ENCODE data around the gene GLTP.

Gene GLTP

GRCh38 chr12:109831929-109832328 is 48.4 kb downstream of the GLTP start:
- peaks cover 7% of the 10 kb centered on the region for H3K4me1 Mint-ChIP-seq
- peak overlapping the region in 1 of 3 experiments; percentile 52 for H3K27ac Mint-ChIP-seq
- no peaks in the 10 kb centered on the region for H3K27me3 Mint-ChIP-seq (ENCODE audit: low read depth)
- H3K4me3 Mint-ChIP-seq = peak overlapping the region; percentile 57 to 73 (median 70)
- TF ChIP-seq CTCF (IDR thresholded peaks at IDR 0.05; ENCODE audit: unreplicated experiment in 3 of 3) = no peak
- H3K36me3 Mint-ChIP-seq (ENCODE audit: low read depth) = no peaks in the 10 kb centered on the region
- no peaks in the 10 kb centered on the region for H3K9me3 Mint-ChIP-seq

- Mint-ChIP-seq H3K27ac (peak overlapping the region; percentile 17 to 66 (median 29)), H3K4me3 (peak overlapping the region in 2 of 3 experiments; percentile 20 to 57), H3K36me3 (ENCODE audit: low read depth) (no peaks in the 10 kb centered on the region)
Observed at GRCh38 chr12:109831365-109831764, 49.0 kb downstream of the GLTP start.

GRCh38 chr12:109830718-109831117 is 49.6 kb downstream of the GLTP start:
- peaks cover 7% of the 10 kb centered on the region for H3K4me1 Mint-ChIP-seq
- no peaks in the 10 kb centered on the region for H3K9me3 Mint-ChIP-seq
- no peaks in the 10 kb centered on the region for H3K36me3 Mint-ChIP-seq (ENCODE audit: low read depth)
- H3K4me3 Mint-ChIP-seq = peak overlapping the region in 1 of 3 experiments; percentile 5
- TF ChIP-seq CTCF (IDR thresholded peaks at IDR 0.05; ENCODE audit: unreplicated experiment in 3 of 3) = no peak
- H3K27ac Mint-ChIP-seq = peak overlapping the region; percentile 17 to 66 (median 29)
- H3K27me3 Mint-ChIP-seq (ENCODE audit: low read depth) = peaks cover 3% of the 10 kb centered on the region

More at GRCh38 chr12:109831365-109831764, 49.0 kb downstream of the GLTP start:
- no peak for TF ChIP-seq CTCF (IDR thresholded peaks at IDR 0.05; ENCODE audit: unreplicated experiment in 3 of 3)
- Mint-ChIP-seq H3K4me1 (peaks cover 7% of the 10 kb centered on the region), H3K27me3 (ENCODE audit: low read depth) (peaks cover 1% of the 10 kb centered on the region), H3K9me3 (no peaks in the 10 kb centered on the region)

GRCh38 chr12:109830267-109830666 is 50.1 kb downstream of the GLTP start:
- Mint-ChIP-seq H3K4me3 (no peak overlapping the region), H3K36me3 (ENCODE audit: low read depth) (no peaks in the 10 kb centered on the region), H3K27me3 (ENCODE audit: low read depth) (peaks cover 3% of the 10 kb centered on the region), H3K4me1 (peaks cover 7% of the 10 kb centered on the region), H3K9me3 (no peaks in the 10 kb centered on the region), H3K27ac (peak overlapping the region in 2 of 3 experiments; percentile 29 to 57)
- TF ChIP-seq CTCF (IDR thresholded peaks at IDR 0.05; ENCODE audit: unreplicated experiment in 3 of 3) = no peak

GRCh38 chr12:109829667-109830066 is 50.7 kb downstream of the GLTP start:
- TF ChIP-seq CTCF (IDR thresholded peaks at IDR 0.05; ENCODE audit: unreplicated experiment in 3 of 3) = no peak
- no peak overlapping the region for H3K4me3 Mint-ChIP-seq

GRCh38 chr12:109828754-109829511 is 51.4 kb downstream of the GLTP start:
- TF ChIP-seq CTCF (IDR thresholded peaks at IDR 0.05; ENCODE audit: unreplicated experiment in 3 of 3) = no peak
- Mint-ChIP-seq H3K9me3 (no peaks in the 10 kb centered on the region), H3K27me3 (ENCODE audit: low read depth) (peaks cover 3% of the 10 kb centered on the region), H3K36me3 (ENCODE audit: low read depth) (no peaks in the 10 kb centered on the region), H3K4me1 (peaks cover 7% of the 10 kb centered on the region), H3K4me3 (no peak overlapping the region), H3K27ac (no peak overlapping the region)

More at GRCh38 chr12:109829667-109830066, 50.7 kb downstream of the GLTP start:
- H3K27me3 Mint-ChIP-seq (ENCODE audit: low read depth) = peaks cover 3% of the 10 kb centered on the region
- H3K4me1 Mint-ChIP-seq = peaks cover 7% of the 10 kb centered on the region
- no peaks in the 10 kb centered on the region for H3K36me3 Mint-ChIP-seq (ENCODE audit: low read depth)
- H3K9me3 Mint-ChIP-seq = no peaks in the 10 kb centered on the region
- no peak overlapping the region for H3K27ac Mint-ChIP-seq

All from nephron (organoid).